ENCODE data around the gene VTI1B. TPM values are rescaled to one million over a fixed set of nuclear protein-coding genes. Genes with fewer than 3 reads are reported as not detected.
"Not testable (repeated sequence)": the region's sequence is repeated elsewhere in the genome, so short reads cannot be mapped to it uniquely, and the experiment has no call there.

VTI1B gene
- total RNA-seq, 1 donor from 2014 or later = 108 TPM

- ATAC-seq (no peak), DNase-seq (no peak)
- no peak for TF ChIP-seq CTCF (IDR thresholded peaks at IDR 0.05)
- Histone ChIP-seq H3K36me3 (no peaks in the 10 kb centered on the region), H3K9me3 (no peaks in the 10 kb centered on the region), H3K4me1 (no peaks in the 10 kb centered on the region), H3K27me3 (ENCODE audit: low read depth) (no peaks in the 10 kb centered on the region), H3K4me3 (no peak overlapping the region), H3K27ac (no peak overlapping the region)
- intact Hi-C loops (cut with DNase I) = no loop called here
Measured at GRCh38 chr14:67717048-67717447, 42.6 kb upstream of the VTI1B start.

GRCh38 chr14:67710209-67710608 lies 35.8 kb upstream of the VTI1B start:
- intact Hi-C loops (cut with DNase I) = no loop called here
- peaks cover 4% of the 10 kb centered on the region for H3K9me3 ChIP-seq
- no peaks in the 10 kb centered on the region for H3K4me1 ChIP-seq
- no peak overlapping the region for H3K27ac ChIP-seq
- no peaks in the 10 kb centered on the region for H3K27me3 ChIP-seq (ENCODE audit: low read depth)
- no peak for TF ChIP-seq CTCF (IDR thresholded peaks at IDR 0.05)
- H3K4me3 ChIP-seq = no peak overlapping the region
- ATAC-seq (no peak), DNase-seq (no peak)
- no peaks in the 10 kb centered on the region for H3K36me3 ChIP-seq

GRCh38 chr14:67709796-67710195 lies 35.4 kb upstream of the VTI1B start:
- H3K9me3 ChIP-seq; H3K4me1 ChIP-seq; DNase-seq; H3K4me3 ChIP-seq; H3K36me3 ChIP-seq; H3K27ac ChIP-seq; H3K27me3 ChIP-seq (ENCODE audit: low read depth); ATAC-seq: not testable (repeated sequence)
- intact Hi-C loops (cut with DNase I) = loop anchor here (10.0 kb wide), 1 partner anchor 95 kb away; the partner anchor contains the start of gene ARG2

GRCh38 chr14:67709346-67709745 lies 34.9 kb upstream of the VTI1B start:
- H3K27me3 ChIP-seq (ENCODE audit: low read depth); H3K9me3 ChIP-seq; H3K36me3 ChIP-seq; H3K4me1 ChIP-seq; DNase-seq; ATAC-seq; H3K27ac ChIP-seq; H3K4me3 ChIP-seq: not testable (repeated sequence)
- intact Hi-C loops (cut with DNase I) = loop anchor here (10.0 kb wide), 1 partner anchor 95 kb away; the partner anchor contains the start of gene ARG2

- no peaks in the 10 kb centered on the region for H3K4me1 ChIP-seq
- H3K9me3 ChIP-seq = peaks cover 4% of the 10 kb centered on the region
- DNase-seq (no peak), ATAC-seq (no peak)
- no peaks in the 10 kb centered on the region for H3K27me3 ChIP-seq (ENCODE audit: low read depth)
- no peak overlapping the region for H3K27ac ChIP-seq
- no peak overlapping the region for H3K4me3 ChIP-seq
- no peak for TF ChIP-seq CTCF (IDR thresholded peaks at IDR 0.05)
- intact Hi-C loops (cut with DNase I) = loop anchor here (10.0 kb wide), 1 partner anchor 90 kb away; the partner anchor contains the start of gene ARG2
- no peaks in the 10 kb centered on the region for H3K36me3 ChIP-seq
Measured at GRCh38 chr14:67705211-67705610, 30.8 kb upstream of the VTI1B start.

- TF ChIP-seq CTCF (IDR thresholded peaks at IDR 0.05) = peak; percentile 69
- Histone ChIP-seq H3K9me3 (peaks cover under 1% of the 10 kb centered on the region), H3K4me3 (no peak overlapping the region), H3K36me3 (no peaks in the 10 kb centered on the region), H3K4me1 (no peaks in the 10 kb centered on the region), H3K27ac (no peak overlapping the region), H3K27me3 (ENCODE audit: low read depth) (no peaks in the 10 kb centered on the region)
- intact Hi-C loops (cut with DNase I) = loop anchor here (10.0 kb wide), 1 partner anchor 90 kb away; the partner anchor contains the start of gene ARG2
- DNase-seq = no peak
- ATAC-seq = peak; percentile 89 to 90
Measured at GRCh38 chr14:67704484-67705089, 30.2 kb upstream of the VTI1B start.
